Astrocyte (in vitro differentiated cells and primary cell): Measurements from ENCODE around the gene BTBD1. TPM values are rescaled to one million over a fixed set of nuclear protein-coding genes. Genes with fewer than 3 reads are reported as not detected.

Source experiments
- DNase-seq: peaks from one replicate; pipeline ENCODE4 v3.0.0-alpha.2; 2010; ENCODE audit warnings: low read depth
- FAIRE-seq: peaks from 2 replicates; lab custom pipeline; 2011; peaks lifted over from hg19 to GRCh38; lab: Jason Lieb, UNC
- H2AFZ ChIP-seq: 2 replicates; pipeline ENCODE4 v1.6.0; 2012; ENCODE audit warnings: low read depth, low read length, inconsistent platforms
- H3K27ac ChIP-seq: 2 replicates; pipeline ENCODE4 v1.5.1; 2011; ENCODE audit warnings: low read depth, low read length, inconsistent platforms
- H3K27me3 ChIP-seq: 2 replicates; pipeline ENCODE4 v1.6.0; 2011; ENCODE audit warnings: low read length, inconsistent platforms; ENCODE audit not compliant: insufficient read depth
- H3K36me3 ChIP-seq: 2 replicates; pipeline ENCODE4 v1.5.1; 2011; ENCODE audit warnings: low read length, inconsistent platforms; ENCODE audit not compliant: insufficient read depth
- H3K4me1 ChIP-seq: 2 replicates; pipeline ENCODE4 v1.5.1; 2011; ENCODE audit warnings: low read length, inconsistent platforms; ENCODE audit not compliant: insufficient read depth
- H3K4me2 ChIP-seq: 2 replicates; pipeline ENCODE4 v1.6.0; 2012; ENCODE audit warnings: low read length, inconsistent platforms
- H3K4me3 ChIP-seq: 2 replicates; pipeline ENCODE4 v1.5.1; 2011; ENCODE audit warnings: low read depth, mild to moderate bottlenecking, low read length, inconsistent platforms; ENCODE audit not compliant: insufficient read depth
- H3K79me2 ChIP-seq: 2 replicates; pipeline ENCODE4 v1.6.0; 2012; ENCODE audit warnings: mild to moderate bottlenecking, low read length, inconsistent platforms; ENCODE audit not compliant: insufficient read depth
- H3K9ac ChIP-seq: 2 replicates; pipeline ENCODE4 v1.6.0; 2012; ENCODE audit warnings: mild to moderate bottlenecking, low read length, inconsistent platforms
- H3K9me3 ChIP-seq: 2 replicates; pipeline ENCODE4 v1.5.1; 2012; ENCODE audit warnings: low read depth, mild to moderate bottlenecking, low read length, inconsistent platforms; ENCODE audit not compliant: insufficient read depth
- H4K20me1 ChIP-seq: 2 replicates; pipeline ENCODE4 v1.6.0; 2012; ENCODE audit warnings: low read length, inconsistent platforms; ENCODE audit not compliant: insufficient read depth
- H3K27ac Mint-ChIP-seq: one replicate; pipeline ENCODE4 v1.8.0; 2021; ENCODE audit warnings: mild to moderate bottlenecking, mixed read lengths; ENCODE audit not compliant: unreplicated experiment
- H3K27me3 Mint-ChIP-seq: one replicate; pipeline ENCODE4 v1.8.0; 2021; ENCODE audit warnings: low read depth, mixed read lengths; ENCODE audit not compliant: unreplicated experiment
- H3K36me3 Mint-ChIP-seq: one replicate; pipeline ENCODE4 v1.8.0; 2021; ENCODE audit warnings: low read depth, mixed read lengths; ENCODE audit not compliant: unreplicated experiment
- H3K4me1 Mint-ChIP-seq: one replicate; pipeline ENCODE4 v1.8.0; 2021; ENCODE audit warnings: low read depth, mixed read lengths; ENCODE audit not compliant: unreplicated experiment
- H3K4me3 Mint-ChIP-seq: one replicate; pipeline ENCODE4 v1.8.0; 2021; ENCODE audit warnings: mild to moderate bottlenecking, moderate library complexity, mixed read lengths; ENCODE audit not compliant: unreplicated experiment
- H3K9me3 Mint-ChIP-seq: one replicate; pipeline ENCODE4 v1.8.0; 2021; ENCODE audit warnings: mild to moderate bottlenecking, mixed read lengths; ENCODE audit not compliant: unreplicated experiment
- CTCF ChIP-seq: IDR thresholded peaks from 2 replicates; pipeline ENCODE4 v1.5.1; 2011; ENCODE audit warnings: low read depth, mild to moderate bottlenecking, inconsistent platforms, low read length, moderate library complexity; ENCODE audit not compliant: insufficient read depth
- EZH2 ChIP-seq: IDR thresholded peaks from 2 replicates; pipeline ENCODE4 v1.6.1; 2012; ENCODE audit warnings: mild to moderate bottlenecking, low read length, inconsistent platforms; ENCODE audit not compliant: insufficient read depth
- microRNA-seq: library from miRNA; unstranded; fragments of <30 nt; microRNA quantifications from one replicate; pipeline ENCODE4 v1.2.0, GENCODE V29; 2020
- total RNA-seq: library from RNA; stranded (reverse); gene quantifications from 2 replicates; pipeline ENCODE4 v1.2.1, GENCODE V29; 2021

The BTBD1 gene
- total RNA-seq, 1 donor from 2014 or later = 61.1 TPM

DNA sequence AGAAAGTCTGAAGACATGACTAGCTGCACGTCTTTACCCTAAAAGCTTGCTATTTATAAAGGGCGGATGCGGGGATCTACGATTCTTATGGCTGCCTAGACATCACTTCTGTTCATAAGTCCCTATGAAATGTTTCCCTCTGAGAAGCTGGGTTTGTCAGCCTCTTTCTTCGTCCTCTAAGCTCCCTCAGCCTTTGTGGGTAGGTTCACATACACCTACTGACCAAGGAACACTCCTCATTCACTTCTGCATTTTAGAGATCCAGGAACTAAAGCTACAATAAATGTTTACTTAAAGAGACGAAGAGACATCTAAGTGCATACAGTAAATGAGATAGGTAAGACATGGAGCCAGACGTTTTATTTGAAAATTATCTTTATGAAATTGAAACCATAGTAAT is 97.7 kb downstream of the BTBD1 start:
- H3K4me1 Mint-ChIP-seq = peaks cover 4% of the 10 kb centered on the region
- Histone ChIP-seq H3K27me3 (peaks cover 2% of the 10 kb centered on the region), H2AFZ (no peak overlapping the region), H3K9ac (no peak overlapping the region), H3K4me3 (no peak overlapping the region), H3K4me1 (no peaks in the 10 kb centered on the region), H3K36me3 (no peaks in the 10 kb centered on the region), H4K20me1 (no peaks in the 10 kb centered on the region), H3K4me2 (no peak overlapping the region), H3K27ac (no peak overlapping the region), H3K79me2 (no peaks in the 10 kb centered on the region), H3K9me3 (no peaks in the 10 kb centered on the region)
- TF ChIP-seq CTCF (no peak), EZH2 (no peak)
- FAIRE-seq = no peak
- no peaks in the 10 kb centered on the region for H3K27me3 Mint-ChIP-seq
- no peaks in the 10 kb centered on the region for H3K36me3 Mint-ChIP-seq
- H3K27ac Mint-ChIP-seq = no peak overlapping the region
- H3K4me3 Mint-ChIP-seq = no peak overlapping the region
- DNase-seq = no peak
- no peaks in the 10 kb centered on the region for H3K9me3 Mint-ChIP-seq

GRCh38 chr15:82968066-82968465 is 99.0 kb downstream of the BTBD1 start:
- no peak for FAIRE-seq
- Histone ChIP-seq H3K9ac (no peak overlapping the region), H3K4me2 (no peak overlapping the region), H3K9me3 (no peaks in the 10 kb centered on the region), H2AFZ (no peak overlapping the region), H3K4me1 (no peaks in the 10 kb centered on the region), H3K79me2 (no peaks in the 10 kb centered on the region), H3K36me3 (no peaks in the 10 kb centered on the region), H3K27ac (no peak overlapping the region), H4K20me1 (no peaks in the 10 kb centered on the region), H3K27me3 (peaks cover 2% of the 10 kb centered on the region), H3K4me3 (no peak overlapping the region)
- H3K4me1 Mint-ChIP-seq = peaks cover 2% of the 10 kb centered on the region
- TF ChIP-seq CTCF (no peak), EZH2 (no peak)
- no peak overlapping the region for H3K4me3 Mint-ChIP-seq
- H3K36me3 Mint-ChIP-seq = no peaks in the 10 kb centered on the region
- H3K27me3 Mint-ChIP-seq = no peaks in the 10 kb centered on the region
- no peak overlapping the region for H3K27ac Mint-ChIP-seq
- peak; percentile 73 for DNase-seq
- no peaks in the 10 kb centered on the region for H3K9me3 Mint-ChIP-seq

DNA sequence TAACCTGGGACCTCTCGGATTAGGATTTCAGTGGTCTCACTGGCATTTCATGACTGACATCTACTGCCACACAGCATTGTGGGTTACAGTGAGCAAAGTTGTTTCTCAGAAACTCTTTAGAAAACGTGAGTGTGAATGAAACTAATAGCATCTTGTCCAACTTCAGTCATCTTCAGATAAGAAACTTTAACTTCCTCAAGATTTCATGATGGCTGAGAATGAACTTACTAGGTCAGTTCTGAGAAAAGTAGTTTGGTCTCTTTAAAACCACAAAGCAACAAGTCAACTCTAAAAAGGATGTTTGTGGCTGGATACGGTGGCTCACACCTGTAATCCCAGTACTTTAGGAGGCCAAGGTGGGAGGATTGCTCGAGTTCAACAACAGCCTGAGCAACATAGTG is 100.4 kb downstream of the BTBD1 start:
- no peaks in the 10 kb centered on the region for H3K36me3 Mint-ChIP-seq
- no peaks in the 10 kb centered on the region for H3K79me2 ChIP-seq
- no peak overlapping the region for H2AFZ ChIP-seq
- no peak overlapping the region for H3K27ac ChIP-seq
- no peak overlapping the region for H3K4me3 ChIP-seq
- H3K9ac ChIP-seq = no peak overlapping the region
- H4K20me1 ChIP-seq = no peaks in the 10 kb centered on the region
- H3K4me1 Mint-ChIP-seq = no peaks in the 10 kb centered on the region
- no peaks in the 10 kb centered on the region for H3K9me3 ChIP-seq
- H3K4me2 ChIP-seq = no peak overlapping the region
- H3K27me3 Mint-ChIP-seq = no peaks in the 10 kb centered on the region
- peaks cover 2% of the 10 kb centered on the region for H3K27me3 ChIP-seq
- H3K4me1 ChIP-seq = no peaks in the 10 kb centered on the region
- H3K9me3 Mint-ChIP-seq = no peaks in the 10 kb centered on the region
- H3K27ac Mint-ChIP-seq = no peak overlapping the region
- TF ChIP-seq CTCF (no peak), EZH2 (no peak)
- no peaks in the 10 kb centered on the region for H3K36me3 ChIP-seq
- DNase-seq (no peak), FAIRE-seq (no peak)
- H3K4me3 Mint-ChIP-seq = no peak overlapping the region

Small RNA genes lying within 50 kb of the gene (microRNA-seq; reads per million reads assigned to microRNA genes)
- not detected for gene MIR4515

Other genes with a start within 250 kb of the BTBD1 start
- gene HOMER2, start 114.5 kb downstream of the BTBD1 start, total RNA-seq = 12.2 and 16.6 TPM in 2 replicates
- gene RAMAC, start 81.0 kb downstream of the BTBD1 start, total RNA-seq = 44.4 and 44.7 TPM in 2 replicates
- 15.3 and 18.1 TPM in 2 replicates for gene C15orf40, start 55.6 kb downstream of the BTBD1 start, total RNA-seq
- 1.0 and 2.1 TPM in 2 replicates for gene TM6SF1, start 40.4 kb upstream of the BTBD1 start, total RNA-seq
- gene HDGFL3, start 140.6 kb upstream of the BTBD1 start, total RNA-seq = 72.9 and 91.9 TPM in 2 replicates
- gene BNC1, start 217.4 kb upstream of the BTBD1 start, total RNA-seq = 9.3 and 13.7 TPM in 2 replicates